Endothelial cell of umbilical vein (primary cell): Measurements from ENCODE around the gene GSN.

Source experiments
- CTCF ChIP-seq, 2 donors: IDR thresholded peaks; 1 replicate in 1 of 2; 2 replicates in 1 of 2; pipeline ENCODE4 v1.5.1; 2011; ENCODE audit warnings: low read length in 2 of 2, mild to moderate bottlenecking in 2 of 2, moderate library complexity in 2 of 2, control low read depth in 1 of 2, inconsistent platforms in 1 of 2, low read depth in 1 of 2; ENCODE audit not compliant: insufficient read depth in 1 of 2; ENCODE audit errors: extremely low read depth in 1 of 2
- MYC ChIP-seq: IDR thresholded peaks from one replicate; pipeline ENCODE4 v1.6.1; 2011; ENCODE audit warnings: mild to moderate bottlenecking, low read depth, low read length
- POLR2AphosphoS5 ChIP-seq: IDR thresholded peaks from 2 replicates; pipeline ENCODE4 v1.6.1; 2012; ENCODE audit warnings: low read depth, mild to moderate bottlenecking, control low read depth, low read length, moderate library complexity; ENCODE audit not compliant: insufficient read depth

- TF ChIP-seq CTCF (IDR thresholded peaks at IDR 0.05; ENCODE audit: extremely low read depth in 1 of 2, insufficient read depth in 1 of 2, low read depth in 1 of 2, low read length in 2 of 2) = peak; percentile 23 to 24
- TF ChIP-seq POLR2AphosphoS5 = peak; percentile 61
- TF ChIP-seq MYC = no peak
Observed at GRCh38 chr9:121286973-121287741, 19.2 kb downstream of the GSN start.
